HG02970 (cell line): ENCODE results near the gene ITGA11.

Experiments
- ATAC-seq: cut with Tn5 transposase; IDR thresholded peaks from one replicate; pipeline ENCODE4 v1.9.1; 2021; ENCODE audit warnings: mild to moderate bottlenecking, moderate library complexity, moderate number of reproducible peaks; ENCODE audit not compliant: unreplicated experiment, low FRiP score

Gene ITGA11

DNA sequence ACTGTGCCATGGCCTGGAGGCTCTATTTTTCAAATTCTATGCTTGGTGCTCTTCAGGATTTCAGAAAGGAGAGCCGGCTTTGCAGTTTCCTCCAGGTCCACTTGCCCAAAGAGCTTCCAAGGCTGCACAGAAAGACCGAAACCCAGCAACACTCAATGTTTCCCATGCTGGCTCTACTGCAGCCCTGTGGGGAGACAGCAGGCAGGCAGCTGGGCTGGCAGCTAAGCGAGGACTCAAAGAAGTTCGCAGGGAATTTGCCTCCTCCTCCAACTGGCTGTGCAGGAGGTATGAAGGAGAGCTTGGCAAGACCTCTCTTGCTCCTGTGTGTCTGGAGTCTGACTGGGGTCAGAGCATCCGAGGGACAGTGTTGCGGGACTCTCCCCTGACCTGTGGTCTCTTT lies 17.4 kb upstream of the ITGA11 start:
- no peak for ATAC-seq

DNA sequence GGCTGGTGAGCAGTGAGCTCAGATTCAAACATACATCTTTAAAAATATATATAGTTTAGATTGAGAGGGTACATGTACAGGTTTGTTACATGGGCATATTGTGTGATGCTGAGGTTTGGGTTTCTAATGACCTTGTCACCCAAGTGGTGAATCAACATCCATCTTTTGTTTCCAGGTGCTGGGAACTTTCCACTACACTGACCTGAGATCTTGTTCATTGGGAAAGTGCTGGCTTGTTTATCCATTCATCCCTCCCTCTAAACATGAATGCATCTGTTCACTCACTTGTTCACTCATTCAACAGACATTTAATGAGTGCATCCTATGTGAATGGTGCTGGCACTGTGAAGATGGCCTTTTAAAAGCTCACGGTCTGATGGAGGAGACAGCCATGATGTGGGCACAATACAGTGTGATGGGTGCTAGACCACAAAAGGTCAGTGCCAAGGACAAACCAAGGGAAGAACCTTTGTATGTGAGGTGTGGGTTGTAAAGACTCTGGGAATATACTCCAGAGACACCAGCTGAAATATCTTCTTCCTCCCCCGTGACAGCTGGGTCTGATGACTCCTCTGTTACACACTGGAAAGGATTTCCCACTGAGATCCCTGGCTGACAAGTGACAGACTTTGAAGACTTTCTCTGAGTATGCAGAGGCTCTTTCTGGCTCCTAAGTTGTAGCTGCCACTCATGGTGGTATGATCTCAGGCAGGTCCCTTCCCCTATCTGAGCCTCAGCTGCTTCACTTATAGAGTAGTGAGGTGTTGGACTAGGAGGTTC lies 16.2 kb upstream of the ITGA11 start:
- ATAC-seq: no peak

DNA sequence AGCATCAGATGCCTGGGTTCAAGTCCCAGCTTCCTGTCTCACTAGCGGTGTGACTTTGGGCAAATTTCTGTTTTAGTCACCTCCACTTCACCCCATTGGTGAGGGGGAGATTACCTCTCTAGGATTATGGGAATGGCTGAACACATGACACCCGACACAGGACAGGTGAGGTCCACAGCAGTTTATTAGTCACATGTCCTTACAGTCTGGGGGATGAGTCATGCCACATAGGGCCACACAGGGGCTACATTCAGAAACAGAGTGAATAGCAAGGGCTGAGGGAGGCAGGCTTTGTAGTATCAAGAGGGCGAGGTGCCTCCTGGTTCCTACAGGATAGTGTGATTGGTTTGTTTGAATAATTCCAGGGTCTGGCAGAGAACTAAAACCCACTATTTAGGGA lies 15.2 kb upstream of the ITGA11 start:
- ATAC-seq: no peak

DNA sequence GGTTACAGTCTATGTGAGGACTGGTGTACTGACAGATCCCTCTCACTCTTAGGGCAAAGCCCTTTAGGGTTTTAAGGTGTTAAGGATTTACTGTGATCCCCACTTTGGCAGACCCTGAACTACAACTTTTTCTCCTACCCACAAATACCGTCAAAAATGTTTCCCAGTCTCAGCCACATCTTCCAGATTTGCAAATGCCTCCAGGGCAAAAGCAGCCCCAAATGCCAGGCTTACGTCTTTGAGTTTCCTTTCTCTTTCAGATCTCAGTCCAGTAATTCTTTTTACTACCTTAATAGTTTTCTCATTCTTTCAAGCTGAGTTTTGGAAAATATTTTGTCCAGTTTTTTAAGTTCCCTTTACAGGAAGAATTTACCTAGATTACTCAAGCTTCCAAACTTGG lies 13.4 kb upstream of the ITGA11 start:
- ATAC-seq: no peak

DNA sequence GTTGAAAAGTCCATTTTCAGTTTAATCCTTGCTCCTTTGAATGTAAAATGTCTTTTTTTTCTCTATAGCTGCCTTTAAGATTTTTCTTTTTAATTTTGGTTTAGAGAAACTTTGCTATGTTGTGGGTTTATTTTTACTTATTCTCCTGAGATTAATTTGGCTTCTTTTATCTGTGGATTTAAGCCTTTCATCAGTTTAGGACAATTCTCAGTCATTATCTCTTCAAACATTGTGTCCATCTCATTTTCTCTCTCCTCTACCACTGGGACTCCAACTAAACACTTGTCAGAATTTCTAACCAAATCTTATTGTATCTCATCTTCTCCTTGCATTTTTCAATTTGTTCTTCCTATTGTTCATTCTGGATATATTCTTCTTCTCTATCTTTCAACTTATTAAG lies 12.4 kb upstream of the ITGA11 start:
- ATAC-seq: no peak

DNA sequence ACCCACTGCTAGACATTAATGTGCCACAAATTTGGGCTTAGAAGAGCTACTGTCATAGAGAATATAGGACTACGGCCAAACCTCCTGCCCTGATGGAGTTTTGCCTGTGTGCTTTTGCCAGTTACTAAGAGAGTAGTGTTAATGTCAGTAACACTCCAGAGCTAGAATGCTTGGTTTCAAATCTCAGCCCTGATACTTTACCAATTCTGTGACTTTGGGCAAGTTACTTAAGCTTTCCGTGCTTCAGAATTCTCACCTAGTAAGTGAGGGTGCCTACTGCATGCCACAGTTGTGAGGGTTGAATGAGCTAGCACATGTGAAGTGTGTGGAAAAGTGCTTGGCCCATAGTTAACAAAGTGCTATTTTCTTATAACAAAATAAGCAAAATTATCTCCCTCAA lies 10.9 kb upstream of the ITGA11 start:
- no peak for ATAC-seq

DNA sequence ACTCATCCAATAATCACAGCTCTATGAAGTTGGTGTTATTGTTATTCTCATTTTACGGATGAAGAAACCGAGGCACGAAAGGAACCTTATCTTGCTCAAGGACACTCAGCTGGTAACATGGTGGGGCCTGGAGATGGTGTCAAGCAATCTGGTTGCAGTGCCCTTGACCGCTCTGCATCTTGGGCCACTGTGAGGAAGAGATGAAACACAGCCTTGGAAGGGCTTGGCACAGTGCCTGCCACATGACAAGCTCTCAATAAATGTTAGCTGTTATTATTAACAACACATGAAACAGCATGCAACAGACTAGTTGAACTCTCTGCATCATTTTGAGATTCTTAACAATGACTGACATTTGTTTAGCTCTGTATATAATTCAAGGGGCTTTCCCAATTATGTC lies 10.1 kb upstream of the ITGA11 start:
- no peak for ATAC-seq

DNA sequence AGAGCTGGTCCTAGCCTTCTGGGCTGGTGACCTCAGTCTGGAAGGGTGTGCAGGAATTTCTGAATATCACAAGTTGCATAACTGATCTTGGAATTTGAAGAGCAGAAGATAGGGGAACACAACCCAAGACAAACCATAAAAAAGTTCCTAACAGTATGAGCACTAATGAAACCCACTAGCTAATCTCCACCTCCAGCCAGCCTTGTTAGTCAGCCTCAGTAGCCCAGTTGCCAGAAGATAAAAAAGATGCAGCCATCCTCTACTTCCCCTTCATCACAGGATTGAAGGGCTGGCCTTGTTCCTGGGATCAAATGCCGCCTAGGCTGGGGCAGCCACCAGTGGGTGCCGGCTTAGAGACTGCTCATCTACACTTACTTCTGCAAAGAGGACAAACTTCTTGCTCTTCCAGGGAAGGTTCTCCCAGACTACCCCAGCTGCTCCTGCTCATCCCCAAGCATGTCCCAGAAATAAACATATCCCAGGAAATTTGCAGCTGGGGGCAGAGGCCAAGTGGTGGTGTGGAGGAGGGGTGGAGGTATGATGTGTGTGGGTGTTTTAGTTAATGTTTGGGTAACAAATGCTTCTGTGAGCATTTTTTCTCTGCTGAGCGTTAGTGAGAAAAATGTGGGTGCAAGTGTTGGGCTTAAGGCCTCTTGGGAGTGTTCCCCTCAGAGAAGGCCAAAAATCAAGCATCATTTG lies 9.2 kb upstream of the ITGA11 start:
- ATAC-seq: no peak

DNA sequence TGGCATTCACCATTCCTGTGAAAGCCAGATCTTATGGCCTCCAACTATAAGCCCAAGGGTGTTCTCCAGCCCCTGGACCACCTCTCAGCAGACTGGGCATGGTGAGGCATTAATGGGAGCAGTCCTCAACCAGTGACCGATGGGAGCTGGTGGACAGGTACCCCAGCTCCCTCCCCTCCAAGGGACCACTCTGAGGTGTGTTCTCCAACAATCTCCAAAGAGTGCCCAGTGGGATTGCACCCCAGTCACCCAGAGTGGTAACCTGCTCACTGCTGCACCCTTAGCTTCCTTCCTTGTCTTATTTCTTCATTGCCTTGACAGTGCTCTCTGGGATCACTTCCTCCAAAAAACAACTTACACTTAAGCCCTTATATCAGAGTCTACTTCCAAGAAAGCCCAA lies 8.2 kb upstream of the ITGA11 start:
- no peak for ATAC-seq

DNA sequence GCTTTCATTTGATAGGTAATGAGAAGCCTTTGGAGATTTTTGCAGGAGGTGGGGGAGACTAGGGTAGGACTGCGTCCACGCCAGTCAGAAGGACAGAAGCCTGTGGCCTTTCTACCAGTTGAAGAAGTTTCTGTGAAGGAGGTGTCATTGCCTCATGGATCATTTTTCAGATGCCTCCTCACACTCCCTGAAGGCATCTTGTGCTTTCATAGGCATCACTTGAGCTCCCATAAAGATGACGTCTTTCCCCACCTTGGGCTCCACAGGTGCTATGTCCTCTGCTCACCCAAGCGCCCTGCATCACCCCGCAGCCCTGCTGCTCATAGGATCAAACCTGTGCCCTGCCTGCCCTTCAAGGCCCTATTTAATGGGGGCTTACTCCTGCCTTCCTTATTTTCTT lies 7.5 kb upstream of the ITGA11 start:
- no peak for ATAC-seq

DNA sequence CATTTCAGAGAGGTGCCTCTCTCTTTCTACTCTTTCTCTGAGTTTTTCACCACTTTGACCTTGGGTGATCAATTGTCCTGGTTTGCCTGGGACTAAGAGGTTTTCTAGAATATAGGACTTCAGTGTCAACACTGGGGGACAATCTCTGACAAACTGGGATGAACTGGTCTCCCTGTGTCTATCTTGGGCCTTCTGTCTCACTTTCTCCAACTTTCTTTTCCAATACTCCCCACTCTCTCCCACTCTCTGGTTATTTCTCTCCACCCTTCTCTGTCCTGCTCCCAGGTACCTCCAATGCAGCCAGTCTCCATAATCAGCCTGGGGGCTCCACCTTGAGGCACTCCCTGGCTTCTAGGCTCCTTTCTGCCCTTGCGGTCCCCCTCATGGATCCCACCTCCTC lies 4.7 kb upstream of the ITGA11 start:
- no peak for ATAC-seq

DNA sequence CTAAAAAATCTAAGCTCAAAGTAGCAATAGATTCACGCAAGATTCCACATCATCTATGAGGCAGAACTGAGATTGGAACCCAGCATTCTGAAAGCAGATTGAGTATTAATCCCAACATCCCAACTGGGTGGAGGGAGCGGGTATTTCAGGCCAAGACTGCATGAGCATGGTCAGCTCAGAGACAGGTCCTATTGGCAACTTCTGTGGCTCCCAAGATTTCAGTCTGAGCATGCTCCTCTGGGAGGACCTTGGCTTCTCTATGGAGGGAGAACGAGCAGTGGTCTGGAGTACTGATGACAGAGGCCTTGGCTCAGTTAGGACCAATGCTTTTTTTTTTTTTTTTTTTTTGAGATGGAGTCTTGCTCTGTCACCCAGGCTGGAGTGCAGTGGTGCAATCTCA lies 4.0 kb upstream of the ITGA11 start:
- ATAC-seq: no peak

DNA sequence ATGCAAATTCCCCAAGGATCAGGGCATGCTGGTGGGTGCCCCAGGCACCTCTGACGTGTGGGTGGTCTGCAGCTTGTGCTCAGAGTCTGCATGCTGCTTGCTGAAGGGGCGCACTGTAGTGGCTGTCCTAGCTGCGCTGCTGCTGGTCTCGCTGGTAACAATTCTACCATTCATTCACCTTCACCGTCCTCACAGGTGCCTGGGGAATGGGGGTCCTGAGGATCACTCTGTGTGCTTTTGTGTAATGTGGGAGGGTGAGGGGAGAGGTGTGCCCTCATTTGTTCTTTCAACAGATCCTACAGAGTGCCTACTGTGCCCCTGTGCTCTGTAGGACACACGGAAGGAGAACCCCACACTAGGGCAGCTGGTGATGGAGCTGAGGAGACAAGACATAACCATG lies 2.1 kb upstream of the ITGA11 start:
- no peak for ATAC-seq

DNA sequence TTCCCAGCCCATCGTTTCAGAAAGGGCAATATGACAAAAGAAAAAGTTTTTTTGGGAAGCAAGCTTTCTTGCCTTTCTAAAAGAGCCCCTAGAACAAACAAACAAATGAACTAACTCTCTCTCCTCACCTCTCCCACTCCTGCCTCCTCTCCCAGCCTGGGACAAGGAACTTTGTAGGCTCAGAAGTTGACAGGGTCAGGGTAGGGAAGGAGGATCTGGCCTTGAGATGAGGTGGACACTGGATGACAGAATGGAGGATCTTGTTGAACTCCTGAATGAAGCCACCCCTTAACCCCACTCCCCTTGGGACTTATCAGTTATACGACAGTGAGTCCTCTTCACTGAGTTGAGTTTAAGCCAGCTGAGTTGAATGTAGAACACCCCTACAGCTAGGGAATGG lies 1.6 kb upstream of the ITGA11 start:
- ATAC-seq: no peak

DNA sequence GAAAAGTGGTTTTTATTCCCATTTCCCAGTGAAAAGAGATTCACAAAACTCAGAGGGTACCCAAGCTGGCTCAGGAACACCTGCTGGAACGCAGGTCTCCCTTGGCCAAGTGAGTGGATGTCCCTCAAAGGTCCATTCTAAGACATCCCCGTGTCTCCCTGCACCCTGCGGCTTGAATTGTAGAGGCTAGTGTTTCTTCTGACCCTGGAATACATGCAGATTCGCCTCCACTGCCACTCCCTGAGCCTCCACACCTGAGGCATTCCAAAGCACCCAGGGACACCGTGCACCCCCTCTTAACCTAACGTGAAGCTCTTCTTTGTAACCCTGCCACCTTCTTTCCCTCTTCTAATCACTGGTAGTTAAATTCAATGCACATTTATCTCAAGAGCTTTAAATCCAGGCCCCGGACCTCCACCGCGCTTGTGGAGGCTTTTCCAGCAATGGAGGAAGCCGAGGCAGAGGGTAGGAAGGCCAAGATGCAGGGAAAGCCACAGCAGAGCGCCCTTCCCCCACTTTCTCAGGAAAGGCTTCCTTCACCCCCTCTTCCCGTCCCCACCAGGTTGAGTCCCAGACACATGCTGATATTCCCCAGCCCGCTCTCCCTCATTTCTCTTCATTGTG lies 590 bp upstream of the ITGA11 start:
- no peak for ATAC-seq

DNA sequence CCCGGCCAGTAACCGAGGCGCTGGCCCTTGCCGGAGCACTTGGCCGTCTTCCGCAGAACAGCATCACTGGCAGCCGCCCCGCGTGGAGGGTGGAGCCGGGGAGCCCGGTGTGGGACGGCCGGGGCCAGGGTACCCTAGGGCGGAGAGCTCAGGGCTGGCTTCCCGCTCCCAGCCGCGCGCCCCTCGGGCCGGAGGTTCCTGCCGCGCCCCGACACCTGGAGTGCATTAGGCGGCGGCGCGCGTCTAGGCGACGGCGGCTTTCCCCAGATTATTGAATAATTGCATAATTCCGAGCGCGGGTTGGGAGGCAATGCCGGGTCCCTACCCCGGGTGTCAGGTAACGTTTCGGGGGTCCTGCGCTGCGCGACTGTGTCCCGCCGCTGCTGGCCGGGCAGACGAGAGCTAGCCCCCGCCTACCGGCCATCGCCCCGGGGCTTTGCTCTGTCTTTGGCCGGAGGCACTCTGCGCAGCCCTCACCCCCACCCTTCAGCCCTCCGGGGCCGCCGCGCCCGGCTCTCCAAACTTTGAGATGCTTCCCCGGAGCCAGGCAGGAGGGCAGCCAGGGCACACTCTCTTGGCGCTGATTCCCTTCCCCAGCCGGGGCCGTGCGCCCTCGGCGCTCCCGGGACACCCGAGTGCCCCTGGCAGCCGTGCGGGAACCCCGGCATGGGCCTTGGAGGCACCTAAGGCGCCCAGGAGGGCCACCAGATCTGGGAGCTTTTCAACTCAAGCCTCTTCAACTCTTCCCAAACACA lies 749 bp downstream of the ITGA11 start:
- ATAC-seq: no peak

DNA sequence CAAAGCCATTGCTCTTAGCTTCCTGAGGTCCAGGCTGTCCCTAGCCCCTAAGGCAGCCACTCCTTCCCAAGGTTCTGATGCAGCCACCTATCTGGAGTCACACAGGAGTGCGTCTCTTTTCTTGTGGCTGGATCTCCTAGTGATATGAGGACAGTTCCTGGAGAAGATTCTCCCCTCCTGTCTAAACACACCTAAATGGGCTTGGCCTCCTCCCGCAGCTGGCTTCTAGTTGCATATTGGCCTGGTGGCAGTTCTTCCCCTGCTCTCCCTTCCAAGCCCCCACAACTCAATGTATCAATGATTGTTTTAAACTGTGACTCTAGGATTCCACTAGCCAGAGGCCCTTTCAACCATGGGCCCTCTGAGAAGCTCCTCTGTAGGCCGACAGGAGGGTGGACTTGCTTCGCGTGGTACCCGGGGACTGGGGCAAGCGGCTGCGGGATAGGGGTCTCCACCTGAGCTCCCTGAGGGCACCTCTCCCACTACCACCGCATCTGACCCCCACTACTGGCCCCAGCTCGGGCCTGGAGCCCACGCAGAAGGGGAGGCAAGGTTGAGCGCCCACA lies 1.4 kb downstream of the ITGA11 start:
- no peak for ATAC-seq

DNA sequence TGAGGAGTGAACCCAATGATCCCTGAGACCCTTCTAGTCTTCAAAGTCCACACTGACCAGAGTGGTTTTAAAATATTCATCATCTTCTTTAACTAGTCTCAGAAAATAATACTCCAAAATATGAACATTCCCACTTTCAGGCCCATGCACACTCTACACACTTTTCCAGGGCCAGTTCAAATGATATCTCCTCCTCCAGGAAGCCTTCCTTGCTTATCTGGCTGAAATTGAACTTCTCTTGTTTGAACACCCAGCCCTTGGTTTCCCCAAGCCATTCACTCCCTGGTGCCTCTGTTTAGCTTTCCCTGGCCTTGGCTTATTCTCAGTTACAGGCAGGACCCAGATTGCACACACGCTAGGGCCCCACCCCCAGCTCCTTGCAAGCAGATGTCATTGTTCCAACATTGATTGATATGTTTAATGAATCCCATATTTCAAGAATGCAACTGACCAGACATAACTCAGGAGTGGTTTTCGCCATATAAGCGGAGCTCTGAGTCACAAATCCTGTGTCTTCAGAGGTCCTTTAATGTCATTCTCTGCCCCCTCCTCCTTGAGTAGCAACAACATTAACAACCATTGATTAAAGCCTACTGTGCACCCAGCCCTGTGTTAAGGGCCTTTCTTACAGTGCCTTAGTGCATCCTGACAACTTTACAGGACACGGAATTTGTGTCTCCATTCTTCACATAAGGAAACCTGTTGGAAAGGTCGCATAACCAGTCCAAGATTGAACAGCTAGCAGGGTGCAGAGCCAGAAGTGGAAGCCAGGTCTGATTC lies 2.1 kb downstream of the ITGA11 start:
- ATAC-seq: no peak

DNA sequence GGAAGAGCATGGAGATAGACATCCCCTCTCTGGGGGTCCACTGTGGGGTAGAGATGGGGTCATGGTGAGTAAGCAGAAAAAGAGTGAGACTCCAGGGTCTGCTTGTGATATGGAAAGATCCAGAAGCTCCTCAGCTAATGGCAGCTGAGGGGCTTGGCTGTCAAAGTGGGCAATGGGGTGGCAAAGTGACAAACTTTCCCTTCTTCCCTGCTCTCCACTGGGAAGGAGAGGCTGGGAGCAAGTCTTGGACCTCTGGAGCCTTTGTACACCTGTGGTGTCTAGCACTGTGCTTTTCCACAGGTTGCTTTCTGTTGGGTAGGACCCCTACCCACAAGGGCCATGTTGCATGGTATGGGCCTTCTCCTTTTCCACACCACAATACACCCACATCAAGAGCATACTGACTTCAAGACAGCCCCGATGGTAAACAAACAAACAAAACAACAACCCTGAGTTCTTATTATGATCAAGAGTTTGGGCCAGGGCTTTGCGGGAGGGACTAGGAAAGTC lies 3.5 kb downstream of the ITGA11 start:
- ATAC-seq: no peak

DNA sequence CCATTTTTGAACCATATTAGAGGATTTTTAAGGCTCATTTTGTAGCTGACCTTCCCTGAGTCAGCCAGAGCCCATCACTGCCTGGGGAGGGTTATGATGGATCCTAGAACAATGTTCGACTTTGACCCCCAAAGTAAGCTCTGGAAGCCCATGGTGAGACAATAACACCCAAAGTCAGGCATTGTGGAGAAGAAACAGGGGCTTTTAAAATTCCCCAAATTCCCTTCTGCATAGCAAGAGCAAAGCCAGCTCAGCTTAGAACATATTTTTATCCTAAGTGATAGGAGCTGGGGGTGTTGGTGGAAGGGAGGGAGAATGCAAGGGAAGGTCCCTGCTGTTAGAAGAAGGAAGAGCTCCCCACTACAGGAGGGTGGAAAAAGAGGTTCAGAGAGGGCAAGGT lies 4.0 kb downstream of the ITGA11 start:
- no peak for ATAC-seq
